GM08714 (cell line): Measurements from ENCODE around the gene SORCS2.

Experiments used
- H3K4me3 ChIP-seq: fragments of 200-500 bp; sonication (Bioruptor generic); 2 replicates; pipeline ENCODE4 v1.5.1; 2014; ENCODE audit warnings: mild to moderate bottlenecking, low read length, inconsistent platforms
- ZNF274 ChIP-seq: IDR thresholded peaks from 2 replicates; pipeline ENCODE4 v1.6.1; 2012; ENCODE audit warnings: mild to moderate bottlenecking, low read depth, low read length

SORCS2 gene

GRCh38 chr4:7703688-7704087 is 511.4 kb downstream of the SORCS2 start:
- TF ChIP-seq ZNF274 = no peak
- H3K4me3 ChIP-seq = no peak overlapping the region

DNA sequence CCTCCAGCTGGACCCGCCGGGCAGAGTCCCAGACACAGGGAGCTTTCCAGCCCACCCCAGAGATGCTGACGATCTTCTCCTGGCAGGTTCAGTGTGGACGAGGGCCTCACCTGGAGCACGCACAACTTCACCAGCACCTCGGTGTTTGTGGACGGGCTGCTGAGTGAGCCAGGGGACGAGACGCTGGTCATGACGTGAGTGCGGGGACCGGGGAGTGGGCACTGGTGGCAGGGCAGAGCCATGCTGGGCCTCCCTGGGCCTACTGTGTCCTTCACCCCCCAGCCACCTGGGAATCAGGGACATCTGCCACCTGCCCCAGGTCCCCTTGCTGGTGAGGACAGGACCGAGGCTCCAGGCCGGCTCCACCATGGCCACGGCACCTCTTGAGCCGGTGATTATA is 511.8 kb downstream of the SORCS2 start:
- TF ChIP-seq ZNF274 = no peak

GRCh38 chr4:7704625-7705024 is 512.3 kb downstream of the SORCS2 start:
- no peak overlapping the region for H3K4me3 ChIP-seq
- TF ChIP-seq ZNF274 = no peak

More for the DNA sequence above, 511.8 kb downstream of the SORCS2 start:
- no peak overlapping the region for H3K4me3 ChIP-seq

DNA sequence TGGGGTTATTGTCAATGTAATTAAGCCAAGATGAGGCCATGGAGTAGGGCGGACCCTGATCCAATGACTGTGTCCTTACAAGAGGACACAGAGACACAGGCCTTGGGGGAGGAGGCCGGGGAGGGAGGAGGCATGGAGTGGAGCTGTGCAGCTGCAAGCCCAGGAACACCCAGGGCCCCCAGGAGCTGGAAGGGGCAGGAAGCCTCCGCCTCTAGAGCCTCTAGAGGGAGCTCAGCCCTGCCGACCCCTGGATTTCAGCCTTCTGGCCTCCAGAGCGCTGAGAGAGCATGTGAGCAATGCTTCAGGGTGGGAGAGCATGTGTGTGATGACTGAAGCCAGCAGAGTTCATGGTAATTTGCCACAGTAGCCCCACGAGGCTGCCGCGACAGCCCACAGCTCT is 512.7 kb downstream of the SORCS2 start:
- no peak for TF ChIP-seq ZNF274
- no peak overlapping the region for H3K4me3 ChIP-seq

- TF ChIP-seq ZNF274 = no peak
- H3K4me3 ChIP-seq = no peak overlapping the region
Observed at GRCh38 chr4:7705593-7705992, 513.3 kb downstream of the SORCS2 start.

DNA sequence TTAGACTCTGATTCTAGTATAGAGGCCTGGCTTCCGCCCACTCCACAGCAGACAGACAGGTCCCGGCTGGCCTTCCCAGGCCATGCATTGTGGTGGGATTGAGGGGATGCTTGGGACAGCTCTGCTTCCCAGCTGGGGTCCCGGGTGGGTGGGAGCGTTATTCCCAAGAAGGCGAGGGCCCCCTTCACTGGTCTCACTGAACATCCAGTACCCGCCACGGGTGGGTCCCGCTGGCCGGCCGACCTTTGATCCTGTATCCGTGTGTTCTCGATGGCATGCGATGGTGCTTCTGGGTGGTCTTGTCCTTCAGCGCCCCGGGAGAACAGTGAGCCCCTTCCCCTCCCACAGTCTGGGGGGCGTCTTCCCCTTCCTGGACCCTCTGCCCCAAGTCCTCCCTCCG is 515.9 kb downstream of the SORCS2 start:
- TF ChIP-seq ZNF274 = no peak
- H3K4me3 ChIP-seq = no peak overlapping the region

DNA sequence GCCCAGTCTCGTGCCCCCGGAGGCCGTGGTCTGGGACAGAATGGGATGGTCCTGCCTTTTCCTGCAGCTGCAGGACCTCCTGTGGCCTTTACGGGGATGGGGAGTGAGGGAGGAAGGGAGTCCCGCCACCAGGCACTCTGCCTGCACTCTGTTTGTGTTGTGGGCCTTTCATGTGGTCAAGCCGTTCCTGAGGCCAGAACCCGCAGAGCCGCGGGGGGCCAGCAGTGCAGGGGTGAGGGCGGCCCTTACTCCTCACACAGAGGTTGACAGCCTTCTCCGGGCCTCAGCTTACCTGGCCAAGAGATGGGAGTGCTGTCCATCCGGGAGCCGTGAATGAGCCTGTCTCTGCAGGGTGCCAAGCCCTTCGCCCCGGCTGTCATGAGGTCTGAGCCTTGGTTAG is 516.6 kb downstream of the SORCS2 start:
- no peak for TF ChIP-seq ZNF274
- no peak overlapping the region for H3K4me3 ChIP-seq

GRCh38 chr4:7709431-7709830 is 517.1 kb downstream of the SORCS2 start:
- no peak for TF ChIP-seq ZNF274
- H3K4me3 ChIP-seq = no peak overlapping the region

DNA sequence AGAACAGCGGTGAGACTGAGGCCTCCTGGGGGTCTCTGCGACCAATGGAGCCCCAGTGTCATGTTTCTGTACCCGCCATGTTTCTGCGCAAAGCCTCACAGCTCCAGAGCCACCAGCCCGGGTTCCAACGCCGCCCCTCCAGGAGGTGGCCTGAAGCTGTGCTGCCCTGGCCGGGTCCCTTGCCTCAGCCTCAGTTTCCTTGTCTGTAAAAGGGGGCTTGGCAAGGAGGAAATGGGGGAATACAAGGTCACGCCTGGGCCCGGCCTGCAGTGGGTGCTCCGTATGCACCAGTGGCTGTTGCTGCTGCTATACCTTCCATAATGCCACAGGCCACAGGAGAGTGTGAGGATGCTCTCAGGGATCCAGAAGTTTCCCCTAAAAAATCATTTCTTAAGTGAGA is 517.8 kb downstream of the SORCS2 start:
- H3K4me3 ChIP-seq = no peak overlapping the region
- TF ChIP-seq ZNF274 = no peak

- no peak for TF ChIP-seq ZNF274
Observed at GRCh38 chr4:7710576-7711306, 518.4 kb downstream of the SORCS2 start.

DNA sequence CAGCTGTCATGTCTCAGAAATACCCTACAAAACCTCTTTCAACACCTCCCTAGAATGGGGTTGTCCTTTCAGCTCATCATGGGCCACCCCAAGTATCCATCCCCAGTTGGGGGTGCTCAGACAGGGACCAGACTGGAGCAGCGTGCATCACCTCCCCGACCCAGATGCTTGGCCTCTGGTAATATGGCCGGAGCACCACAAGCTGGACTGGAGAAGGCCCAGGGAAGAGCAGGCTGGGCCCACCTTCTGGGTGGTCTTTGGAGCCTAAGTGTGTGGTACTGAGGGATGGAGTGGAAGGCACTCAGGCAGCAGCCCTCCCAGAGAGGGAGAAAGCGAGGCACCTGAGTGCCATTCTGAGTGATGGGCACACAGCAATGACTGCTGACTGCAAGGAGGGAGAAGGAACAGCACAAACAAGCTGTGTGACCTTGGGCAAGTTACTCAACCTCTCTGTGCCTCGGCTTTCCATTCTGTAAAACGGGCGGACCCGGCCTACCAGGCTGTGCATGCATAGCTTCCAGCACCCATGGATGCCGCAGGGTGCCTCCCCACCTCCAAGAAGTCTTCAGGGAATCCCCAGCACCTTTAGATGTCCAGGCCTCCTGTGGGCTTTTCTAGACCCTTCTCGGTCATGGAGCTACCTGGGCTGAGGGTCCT is 519.1 kb downstream of the SORCS2 start:
- TF ChIP-seq ZNF274 = no peak

More at GRCh38 chr4:7710576-7711306, 518.4 kb downstream of the SORCS2 start:
- no peak overlapping the region for H3K4me3 ChIP-seq

GRCh38 chr4:7712021-7712671 is 519.8 kb downstream of the SORCS2 start:
- no peak overlapping the region for H3K4me3 ChIP-seq
- no peak for TF ChIP-seq ZNF274

More for the DNA sequence above, 519.1 kb downstream of the SORCS2 start:
- no peak overlapping the region for H3K4me3 ChIP-seq

- no peak for TF ChIP-seq ZNF274
- no peak overlapping the region for H3K4me3 ChIP-seq
Observed at GRCh38 chr4:7713757-7714156, 521.4 kb downstream of the SORCS2 start.

DNA sequence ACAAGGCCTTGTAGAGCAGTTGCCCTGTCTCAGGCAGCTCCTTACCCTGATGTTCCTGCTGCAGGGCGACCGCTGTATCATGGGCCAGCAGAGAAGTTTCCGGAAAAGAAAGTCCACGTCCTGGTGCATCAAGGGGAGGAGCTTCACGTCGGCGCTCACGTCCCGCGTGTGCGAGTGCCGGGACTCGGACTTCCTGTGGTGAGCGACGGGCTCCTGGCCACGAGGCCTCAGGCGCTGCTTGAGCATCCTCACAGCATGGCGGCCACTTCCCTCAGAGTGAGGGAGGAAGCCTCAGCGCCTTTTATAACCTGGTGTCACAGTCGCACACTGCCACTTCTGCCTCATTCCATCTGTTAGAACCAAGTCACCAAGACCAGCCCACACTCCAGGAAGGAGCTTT is 521.8 kb downstream of the SORCS2 start:
- no peak overlapping the region for H3K4me3 ChIP-seq
- TF ChIP-seq ZNF274 = no peak

- no peak for TF ChIP-seq ZNF274
- H3K4me3 ChIP-seq = no peak overlapping the region
Observed at GRCh38 chr4:7714738-7715137, 522.4 kb downstream of the SORCS2 start.
